M059J (cell line): ENCODE measurements around the gene FGF22. TPM values are rescaled to one million over a fixed set of nuclear protein-coding genes. Genes with fewer than 3 reads are reported as not detected.

Experiments
- DNase-seq: peaks from one replicate; pipeline ENCODE4 v3.0.0-alpha.2; 2012; ENCODE audit warnings: low read depth
- total RNA-seq: library from RNA; depleted of rRNA; stranded (reverse); fragments of >200 nt; shearing (Covaris generic); gene quantifications from 2 replicates; pipeline ENCODE4 v1.2.3, GENCODE V29; 2014; rRNA removed

Gene FGF22
- total RNA-seq, 1 experiment from 2014 or later, result not detected

GRCh38 chr19:679418-680286 is 40.0 kb downstream of the FGF22 start:
- peak; percentile 60 for DNase-seq

DNA sequence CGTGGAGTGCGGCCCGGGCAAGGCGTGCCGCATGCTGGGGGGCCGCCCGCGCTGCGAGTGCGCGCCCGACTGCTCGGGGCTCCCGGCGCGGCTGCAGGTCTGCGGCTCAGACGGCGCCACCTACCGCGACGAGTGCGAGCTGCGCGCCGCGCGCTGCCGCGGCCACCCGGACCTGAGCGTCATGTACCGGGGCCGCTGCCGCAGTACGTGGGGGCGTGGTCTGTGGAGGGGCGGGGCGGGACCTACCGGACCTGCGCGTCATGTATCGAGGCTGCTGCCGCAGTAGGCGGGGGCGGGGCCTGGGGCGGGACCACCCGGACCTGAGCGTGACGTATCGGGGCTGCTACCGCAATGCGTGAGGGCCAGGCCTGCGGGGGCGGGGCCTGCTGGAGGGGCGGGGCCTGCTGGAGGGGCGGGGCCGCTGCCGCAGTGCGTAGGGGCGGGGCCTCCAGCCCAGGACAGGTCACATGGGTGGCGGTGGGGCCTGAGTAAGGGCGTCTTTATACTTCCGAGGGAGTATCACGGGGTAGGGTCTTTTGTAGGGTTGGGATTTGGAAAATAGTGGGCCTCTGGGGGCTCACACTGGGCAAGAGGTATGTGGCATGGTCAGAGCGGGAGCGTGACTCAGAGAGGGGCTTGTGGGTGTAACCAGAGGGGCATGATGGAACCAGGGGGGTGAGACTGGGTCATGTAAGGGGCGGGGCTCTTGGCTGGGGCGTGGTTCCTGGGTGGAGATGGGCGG is 40.8 kb downstream of the FGF22 start:
- peak; percentile 93 for DNase-seq

- no peak for DNase-seq
Observed at GRCh38 chr19:681029-682019, 41.6 kb downstream of the FGF22 start.

DNA sequence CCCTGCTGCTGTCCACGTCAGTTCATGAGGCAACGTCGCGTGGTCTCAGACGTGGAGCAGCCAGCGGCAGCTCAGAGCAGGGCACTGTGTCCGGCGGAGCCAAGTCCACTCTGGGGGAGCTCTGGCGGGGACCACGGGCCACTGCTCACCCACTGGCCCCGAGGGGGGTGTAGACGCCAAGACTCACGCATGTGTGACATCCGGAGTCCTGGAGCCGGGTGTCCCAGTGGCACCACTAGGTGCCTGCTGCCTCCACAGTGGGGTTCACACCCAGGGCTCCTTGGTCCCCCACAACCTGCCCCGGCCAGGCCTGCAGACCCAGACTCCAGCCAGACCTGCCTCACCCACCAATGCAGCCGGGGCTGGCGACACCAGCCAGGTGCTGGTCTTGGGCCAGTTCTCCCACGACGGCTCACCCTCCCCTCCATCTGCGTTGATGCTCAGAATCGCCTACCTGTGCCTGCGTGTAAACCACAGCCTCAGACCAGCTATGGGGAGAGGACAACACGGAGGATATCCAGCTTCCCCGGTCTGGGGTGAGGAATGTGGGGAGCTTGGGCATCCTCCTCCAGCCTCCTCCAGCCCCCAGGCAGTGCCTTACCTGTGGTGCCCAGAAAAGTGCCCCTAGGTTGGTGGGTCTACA is 43.1 kb downstream of the FGF22 start:
- no peak for DNase-seq

DNA sequence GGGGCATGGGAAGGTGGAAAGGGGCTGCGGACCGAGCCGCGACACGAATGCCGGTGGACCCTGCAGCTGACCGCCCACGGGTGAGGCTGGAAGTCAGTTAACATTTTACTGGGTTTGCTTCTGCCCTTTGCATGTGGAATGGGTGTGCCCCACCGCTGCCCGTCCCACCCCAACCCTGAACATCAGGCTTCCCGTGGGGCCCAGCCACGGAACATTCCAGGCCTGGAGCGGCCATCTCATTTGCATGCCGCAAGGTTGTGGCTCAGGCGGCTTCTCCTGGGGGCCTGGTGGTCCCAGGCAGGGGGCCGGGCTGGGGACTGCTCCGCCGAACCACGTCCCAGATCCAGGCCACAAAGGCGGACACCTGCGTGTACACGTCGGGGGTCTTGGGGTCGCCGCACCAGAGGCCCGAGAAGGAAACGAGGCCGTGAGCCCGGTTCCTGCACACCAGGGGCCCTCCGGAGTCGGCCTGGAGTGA is 45.8 kb downstream of the FGF22 start:
- no peak for DNase-seq

DNA sequence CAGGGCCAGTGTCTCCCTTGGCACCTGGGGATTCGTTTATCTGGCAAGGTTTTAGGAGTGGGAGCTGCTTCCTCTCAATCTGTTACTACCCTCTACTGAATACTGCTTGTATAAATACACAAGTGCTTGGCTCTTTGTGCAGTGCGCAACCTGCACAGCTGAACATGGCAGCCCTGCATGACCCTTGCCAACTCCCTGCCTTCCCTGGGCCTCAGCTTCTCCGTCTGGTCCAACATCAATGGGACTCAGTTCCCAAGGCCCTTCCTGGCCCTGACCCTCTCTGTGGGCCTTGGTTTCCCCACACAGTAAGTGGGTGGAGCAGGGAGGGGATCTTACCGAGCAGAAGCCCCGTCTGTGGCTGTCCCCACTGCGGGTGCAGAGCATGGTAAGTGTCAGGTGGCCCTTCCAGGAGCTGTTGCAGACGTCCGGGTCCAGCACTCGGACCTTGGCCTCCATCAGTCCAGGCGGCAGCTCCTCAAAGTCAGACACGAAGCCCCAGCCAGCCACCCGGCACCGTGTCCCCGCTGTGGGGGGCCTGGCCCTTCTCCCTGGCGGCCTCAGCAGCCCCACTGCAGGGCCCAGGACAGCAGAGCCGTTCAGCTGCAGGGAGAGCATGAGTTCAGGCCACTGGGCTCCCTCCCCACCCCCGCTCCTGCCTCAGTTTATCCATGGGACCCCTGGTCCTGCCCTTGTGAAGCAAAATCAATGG is 47.1 kb downstream of the FGF22 start:
- no peak for DNase-seq

DNA sequence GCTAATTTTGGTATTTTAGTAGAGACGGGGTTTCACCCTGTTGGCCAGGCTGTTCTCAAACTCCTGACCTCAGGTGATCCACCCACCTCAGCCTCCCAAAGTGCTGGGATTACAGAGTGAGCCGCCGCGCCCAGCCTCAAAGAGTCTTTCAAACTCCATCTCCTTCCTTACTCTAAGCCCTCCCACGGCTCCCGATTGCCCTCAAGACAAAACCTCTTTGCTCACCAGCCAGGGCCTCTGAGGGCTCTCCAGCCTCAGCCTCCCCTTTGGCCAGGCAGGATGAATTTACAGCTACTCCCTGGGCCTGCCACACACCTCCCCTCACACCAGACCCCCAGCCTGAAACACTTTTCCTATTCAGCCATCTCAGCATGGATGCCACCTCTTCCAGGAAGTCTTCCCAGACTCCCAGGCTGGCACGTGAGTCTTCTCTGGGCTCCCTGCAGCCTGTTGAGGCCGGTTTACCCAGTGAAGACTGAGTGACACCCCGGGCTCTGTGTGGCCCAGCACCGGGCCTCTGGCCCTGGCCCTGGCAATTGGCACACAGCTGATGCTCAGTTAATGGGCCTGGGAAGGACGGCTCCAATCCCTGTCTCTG is 48.0 kb downstream of the FGF22 start:
- no peak for DNase-seq

DNA sequence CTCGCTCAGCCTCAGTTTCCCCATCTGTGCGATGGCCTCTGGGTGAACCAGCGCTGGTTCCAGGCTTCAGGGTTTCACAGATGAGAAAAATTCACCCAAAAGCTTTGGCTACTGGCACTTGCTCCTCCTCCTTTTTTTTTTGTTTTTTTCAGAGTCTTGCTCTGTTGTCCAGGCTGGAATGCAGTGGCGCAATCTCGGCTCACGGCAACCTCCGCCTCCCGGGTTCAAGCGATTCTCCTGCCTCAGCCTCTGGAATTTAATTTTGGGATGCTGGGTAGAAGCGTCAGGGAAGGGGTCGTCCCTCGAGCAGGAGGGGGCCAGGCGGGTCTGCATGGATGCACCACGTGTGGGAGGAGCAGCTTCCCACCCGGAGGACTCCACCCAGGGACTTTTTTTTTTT is 48.5 kb downstream of the FGF22 start:
- no peak for DNase-seq

DNA sequence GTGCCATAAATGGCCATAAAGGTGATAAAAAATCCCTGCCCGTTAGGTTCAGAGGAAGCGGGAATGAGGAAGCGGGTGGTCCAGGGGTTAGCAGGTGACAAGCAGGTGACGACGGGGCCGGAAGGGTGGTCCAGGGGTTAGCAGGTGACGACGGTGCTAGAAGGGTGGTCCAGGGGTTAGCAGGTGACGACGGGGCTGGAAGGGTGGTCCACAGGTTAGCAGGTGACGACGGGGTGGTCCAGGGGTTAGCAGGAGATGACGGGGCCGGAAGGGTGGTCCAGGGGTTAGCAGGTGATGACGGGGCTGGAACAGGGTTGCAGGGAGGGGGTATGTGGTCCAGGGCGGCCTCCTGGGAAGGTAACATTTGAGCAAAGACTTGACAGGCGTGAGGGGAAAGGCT is 49.3 kb downstream of the FGF22 start:
- no peak for DNase-seq

DNA sequence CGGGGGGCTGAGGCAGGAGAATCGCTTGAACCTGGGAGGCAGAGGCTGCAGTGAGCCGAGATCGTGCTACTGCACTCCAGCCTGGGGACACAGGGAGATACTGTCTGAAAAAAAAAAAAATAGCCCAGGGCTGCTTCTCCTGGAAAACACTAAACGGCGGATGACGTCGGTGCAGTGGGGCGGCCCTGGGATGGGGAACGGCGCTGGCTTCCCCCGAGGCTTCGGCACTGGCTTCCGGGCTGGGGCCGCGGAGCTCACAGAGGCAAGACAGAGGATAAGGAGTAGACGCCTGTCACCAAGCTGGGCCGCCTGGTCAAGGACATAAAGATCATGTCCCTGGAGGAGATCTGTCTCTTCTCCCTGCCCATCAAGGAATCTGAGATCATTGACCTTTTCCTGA is 50.5 kb downstream of the FGF22 start:
- no peak for DNase-seq

Other genes starting within 250 kb of the FGF22 start
- gene C2CD4C, start 230.7 kb upstream of the FGF22 start, total RNA-seq, result 0.74 TPM in 1 of 2 replicates, not detected in the other
- 0.05 TPM in 1 of 2 replicates, not detected in the other for gene SHC2, start 178.8 kb upstream of the FGF22 start, total RNA-seq
- gene MADCAM1, start 143.4 kb upstream of the FGF22 start, total RNA-seq, result not detected in 2 replicates
- 43.6 and 43.9 TPM in 2 replicates for gene TPGS1, start 132.4 kb upstream of the FGF22 start, total RNA-seq
- 50.6 and 57.4 TPM in 2 replicates for gene CDC34, start 108.1 kb upstream of the FGF22 start, total RNA-seq
- gene GZMM, start 95.8 kb upstream of the FGF22 start, total RNA-seq, result 0.84 and 1.6 TPM in 2 replicates
- gene BSG, start 67.3 kb upstream of the FGF22 start, total RNA-seq, result 961 and 1,106 TPM in 2 replicates
- 0.42 and 1.4 TPM in 2 replicates for gene HCN2, start 50.0 kb upstream of the FGF22 start, total RNA-seq
- 16.4 and 25.5 TPM in 2 replicates for gene POLRMT, start 6.3 kb upstream of the FGF22 start, total RNA-seq
- gene RNF126, start 23.3 kb downstream of the FGF22 start, total RNA-seq, result 33.6 and 53.8 TPM in 2 replicates
- 29.7 and 59.0 TPM in 2 replicates for gene FSTL3, start 36.5 kb downstream of the FGF22 start, total RNA-seq
- not detected in 2 replicates for gene PRSS57, start 55.6 kb downstream of the FGF22 start, total RNA-seq
- 0.07 and 1.4 TPM in 2 replicates for gene PALM, start 69.1 kb downstream of the FGF22 start, total RNA-seq
- gene MISP, start 111.2 kb downstream of the FGF22 start, total RNA-seq, result 0.37 and 0.79 TPM in 2 replicates
- gene PTBP1, start 157.6 kb downstream of the FGF22 start, total RNA-seq, result 184 and 196 TPM in 2 replicates
- 2.3 and 3.8 TPM in 2 replicates for gene PLPPR3, start 182.1 kb downstream of the FGF22 start, total RNA-seq
- not detected in 2 replicates for gene AZU1, start 188.0 kb downstream of the FGF22 start, total RNA-seq
- gene PRTN3, start 201.1 kb downstream of the FGF22 start, total RNA-seq, result not detected in 2 replicates
- not detected in 2 replicates for gene ELANE, start 212.4 kb downstream of the FGF22 start, total RNA-seq
- gene CFD, start 219.8 kb downstream of the FGF22 start, total RNA-seq, result 0.52 and 0.89 TPM in 2 replicates